ENCODE measurements around the gene PTPN5.
"Not testable (repeated sequence)": the region's sequence is repeated elsewhere in the genome, so short reads cannot be mapped to it uniquely, and the experiment has no call there.

Gene PTPN5

DNA sequence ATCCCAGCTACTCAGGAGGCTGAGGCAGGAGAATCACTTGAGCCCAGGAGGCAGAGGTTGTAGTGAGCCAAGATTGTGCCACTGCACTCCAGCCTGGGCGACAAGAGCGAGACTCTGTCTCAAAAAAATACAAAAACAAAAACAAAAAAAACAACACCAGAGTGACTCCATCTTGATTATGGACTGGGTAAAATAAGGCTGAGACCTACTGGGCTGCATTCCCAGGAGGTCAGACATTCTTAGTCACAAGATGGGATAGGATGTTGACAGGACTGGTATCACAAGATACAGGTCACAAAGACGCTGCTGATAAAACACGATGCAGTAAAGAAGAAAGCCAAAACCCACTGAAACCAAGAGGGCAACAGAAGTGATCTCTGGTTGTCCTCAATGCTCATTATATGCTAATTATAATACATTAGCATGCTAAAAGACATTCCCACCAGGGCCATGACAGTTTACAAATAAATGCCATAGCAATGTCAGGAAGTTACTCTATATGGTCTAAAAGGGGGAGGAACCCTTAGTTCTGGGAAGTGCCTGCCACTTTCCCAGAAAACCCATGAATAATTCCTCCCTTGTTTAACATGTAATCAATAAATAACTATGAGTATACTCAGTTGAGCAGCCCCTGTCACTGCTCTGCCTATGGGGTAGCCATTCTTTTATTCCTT is 100.0 kb downstream of the PTPN5 start:
- not testable (repeated sequence) for DNase-seq (ENCODE audit: low read depth in 2 of 3, low spot score in 1 of 3)

DNA sequence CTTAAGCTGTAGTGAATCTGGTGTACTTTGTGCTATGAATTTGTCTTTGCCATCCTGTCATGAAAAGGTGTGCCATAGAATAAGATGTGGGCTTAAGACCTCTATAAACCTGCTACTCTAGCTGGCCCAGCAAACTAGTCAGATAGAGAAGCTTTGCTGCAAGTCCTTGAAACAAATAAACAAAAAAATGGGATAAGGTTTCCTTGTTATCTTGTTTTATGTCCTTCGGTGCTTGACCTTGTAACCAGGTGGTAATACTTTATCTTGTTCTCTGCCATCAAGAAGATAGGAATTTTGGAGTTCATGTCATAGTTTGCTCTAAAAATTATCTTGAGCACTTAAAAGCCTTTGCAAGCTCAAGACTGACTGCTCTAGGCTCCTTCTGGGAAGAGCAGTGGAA is 107.3 kb downstream of the PTPN5 start:
- no peak for DNase-seq (ENCODE audit: low read depth in 2 of 3, low spot score in 1 of 3)

GRCh38 chr11:18682466-18682865 is 109.1 kb downstream of the PTPN5 start:
- no peak for DNase-seq (ENCODE audit: low read depth in 2 of 3, low spot score in 1 of 3)

- DNase-seq (ENCODE audit: low read depth in 2 of 3, low spot score in 1 of 3): not testable (repeated sequence)
Observed at GRCh38 chr11:18681949-18682348, 109.6 kb downstream of the PTPN5 start.
